Activated naive CD8-positive, alpha-beta T cell treated with anti-CD3 and anti-CD28 coated beads, Interleukin-2, amount 50 U/mL, for 24 hours (primary cell): ENCODE data around the gene FAM98C.
"Not testable (repeated sequence)": the region's sequence is repeated elsewhere in the genome, so short reads cannot be mapped to it uniquely, and the experiment has no call there.

Experiments
- ATAC-seq: fragments of 150-1000 bp; cut with Tn5 transposase; one replicate; pipeline ENCODE4 v1.10.0; 2021
- DNase-seq: peaks from one replicate; pipeline ENCODE4 v3.0.0; 2021
- H3K27ac Mint-ChIP-seq: one replicate; pipeline ENCODE4 v1.8.0; 2021; ENCODE audit warnings: mild to moderate bottlenecking, mixed read lengths
- H3K27me3 Mint-ChIP-seq: one replicate; pipeline ENCODE4 v1.8.0; 2021; ENCODE audit warnings: mixed read lengths
- H3K36me3 Mint-ChIP-seq: one replicate; pipeline ENCODE4 v1.8.0; 2021; ENCODE audit warnings: low read depth, mixed read lengths
- H3K4me1 Mint-ChIP-seq: one replicate; pipeline ENCODE4 v1.8.0; 2021; ENCODE audit warnings: mixed read lengths
- H3K4me3 Mint-ChIP-seq: one replicate; pipeline ENCODE4 v1.8.0; 2021; ENCODE audit warnings: mild to moderate bottlenecking, moderate library complexity, mixed read lengths
- H3K9me3 Mint-ChIP-seq: one replicate; pipeline ENCODE4 v1.8.0; 2021; ENCODE audit warnings: mixed read lengths

The FAM98C gene

DNA sequence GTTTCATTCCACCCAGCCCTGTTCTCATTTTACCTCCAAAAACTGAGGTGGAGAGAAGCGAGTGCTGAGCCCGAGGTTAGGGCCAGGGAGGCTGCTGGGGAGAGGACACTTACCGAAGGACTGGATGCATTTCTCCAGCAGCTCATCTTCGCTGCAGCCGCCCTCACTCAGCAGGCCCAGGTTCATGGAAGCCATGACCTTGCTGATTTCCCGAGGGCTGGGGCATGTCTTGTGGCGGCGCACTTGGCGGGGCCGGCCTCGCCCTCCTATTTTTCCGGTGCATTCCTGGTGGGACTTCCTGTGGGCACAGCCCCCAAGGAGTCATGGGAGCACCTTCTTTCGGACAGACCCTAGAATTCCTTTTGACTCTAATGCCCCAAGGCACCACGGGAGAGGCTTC lies 19.0 kb downstream of the FAM98C start:
- Mint-ChIP-seq H3K4me3 (no peak overlapping the region), H3K4me1 (peaks cover 25% of the 10 kb centered on the region), H3K27ac (no peak overlapping the region), H3K27me3 (peaks cover 4% of the 10 kb centered on the region), H3K9me3 (no peaks in the 10 kb centered on the region), H3K36me3 (no peaks in the 10 kb centered on the region)
- ATAC-seq: no peak
- no peak for DNase-seq

DNA sequence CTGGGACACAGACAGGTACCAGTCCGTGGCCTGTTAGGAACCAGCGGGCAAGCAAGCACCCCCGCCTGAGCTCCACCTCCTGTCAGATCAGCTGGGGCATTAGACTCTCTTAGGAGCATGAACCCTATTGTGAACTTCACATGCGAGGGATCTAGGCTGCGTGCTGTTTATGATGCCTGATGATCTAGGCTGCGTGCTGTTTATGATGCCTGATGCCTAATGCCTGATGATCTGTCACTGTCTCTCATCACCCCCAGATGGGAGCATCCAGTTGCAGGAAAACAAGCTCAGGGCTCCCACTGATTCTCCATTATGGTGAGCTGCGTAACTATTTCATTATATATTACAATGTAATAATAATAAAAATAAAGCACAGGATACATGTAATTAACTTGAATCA lies 19.5 kb downstream of the FAM98C start:
- Mint-ChIP-seq H3K4me3 (no peak overlapping the region), H3K27ac (no peak overlapping the region), H3K27me3 (peaks cover 4% of the 10 kb centered on the region), H3K36me3 (no peaks in the 10 kb centered on the region), H3K9me3 (no peaks in the 10 kb centered on the region), H3K4me1 (peaks cover 25% of the 10 kb centered on the region)
- DNase-seq (no peak), ATAC-seq (no peak)

DNA sequence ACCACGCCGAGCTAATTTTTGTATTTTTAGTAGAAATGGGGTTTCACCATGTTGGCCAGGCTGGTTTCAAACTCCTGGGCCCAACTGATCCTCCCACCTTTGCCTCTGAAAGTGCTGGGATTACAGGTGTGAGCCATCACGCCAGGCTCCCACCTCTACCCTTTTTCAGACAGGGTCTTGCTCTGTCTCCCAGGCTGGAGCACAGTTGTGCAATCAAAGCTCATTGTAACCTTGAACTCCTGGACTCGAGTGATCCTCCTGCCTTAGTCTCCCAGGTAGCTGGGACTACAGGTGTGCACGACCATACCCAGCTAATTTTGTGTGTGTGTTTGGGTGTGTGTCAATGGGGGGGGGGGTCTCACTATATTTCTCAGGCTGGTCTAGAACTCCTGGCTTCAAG lies 21.4 kb downstream of the FAM98C start:
- Mint-ChIP-seq H3K27ac (no peak overlapping the region), H3K4me3 (no peak overlapping the region), H3K4me1 (peaks cover 30% of the 10 kb centered on the region), H3K27me3 (peaks cover 7% of the 10 kb centered on the region), H3K9me3 (no peaks in the 10 kb centered on the region), H3K36me3 (no peaks in the 10 kb centered on the region)
- no peak for ATAC-seq
- DNase-seq: no peak

DNA sequence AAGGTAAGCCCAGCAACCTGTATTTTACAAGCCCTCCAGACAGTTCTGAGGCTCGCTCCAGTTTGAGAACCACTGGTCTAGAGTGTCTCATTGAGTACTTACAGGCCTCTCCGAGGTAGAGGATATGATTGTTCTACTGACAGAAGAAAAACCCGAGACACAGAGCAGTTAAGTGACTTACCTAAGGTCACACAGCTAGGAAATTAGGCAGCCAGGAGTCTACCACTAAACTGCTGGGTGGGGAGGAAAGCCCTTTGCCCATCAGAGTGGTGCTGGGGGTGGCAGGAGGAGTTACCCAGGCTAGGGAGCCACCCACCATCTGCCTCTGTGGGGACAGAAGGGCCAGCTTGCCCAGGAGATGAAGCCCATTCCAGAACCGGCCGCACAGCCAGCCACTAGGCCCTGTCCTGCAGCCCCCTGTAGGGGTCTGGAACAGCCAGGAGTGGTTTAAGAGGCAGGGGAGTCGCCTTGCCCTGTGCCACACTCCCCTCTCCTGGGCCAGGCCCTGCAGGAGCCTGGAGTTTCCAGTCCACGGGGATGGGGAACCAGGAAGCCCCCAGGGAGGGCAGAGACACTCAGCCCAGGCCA lies 22.4 kb downstream of the FAM98C start:
- DNase-seq (no peak), ATAC-seq (no peak)
- Mint-ChIP-seq H3K27ac (no peak overlapping the region), H3K9me3 (no peaks in the 10 kb centered on the region), H3K4me1 (peaks cover 36% of the 10 kb centered on the region), H3K36me3 (no peaks in the 10 kb centered on the region), H3K4me3 (peak overlapping the region; percentile 35), H3K27me3 (peaks cover 7% of the 10 kb centered on the region)

DNA sequence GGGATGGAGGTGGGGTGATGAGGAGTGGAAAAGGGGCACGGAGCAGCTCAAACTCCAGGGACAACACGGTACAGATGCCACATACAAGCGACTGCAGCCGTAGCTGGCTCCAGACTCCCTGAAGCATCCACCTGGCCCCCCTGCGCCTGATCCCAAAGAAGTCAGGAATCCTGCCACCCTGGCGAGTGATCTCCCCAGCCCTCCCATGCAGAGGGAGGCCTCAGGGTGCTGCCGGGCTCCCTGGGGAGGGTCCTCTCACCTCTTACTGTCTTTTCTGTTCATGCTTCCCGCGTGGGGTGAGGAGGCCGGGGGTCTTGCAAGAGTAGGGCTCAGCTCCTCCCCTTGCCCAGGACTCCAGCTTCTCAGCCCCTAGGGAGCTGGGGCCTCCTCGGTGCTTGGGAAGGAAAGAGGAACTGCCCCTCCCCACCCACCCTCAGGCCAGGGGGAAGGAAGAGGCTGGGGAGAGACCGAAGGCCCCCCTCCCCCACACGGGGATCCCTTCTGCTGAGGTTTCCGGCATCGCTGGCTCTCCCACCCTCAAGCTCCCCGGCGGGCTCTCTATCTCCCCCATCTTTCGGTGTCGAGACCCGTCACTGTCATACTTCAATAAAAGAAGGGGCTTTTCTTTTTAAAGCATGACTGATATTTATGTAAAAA lies 23.0 kb downstream of the FAM98C start, which contains the start of gene RASGRP4:
Gene RASGRP4 (minus strand): TSS at position 410 of the 657 bp plus-strand sequence. CDS start 128 bp downstream, at position 282.
- peaks cover 7% of the 10 kb centered on the region for H3K27me3 Mint-ChIP-seq
- no peaks in the 10 kb centered on the region for H3K36me3 Mint-ChIP-seq
- ATAC-seq (peak; percentile 30), DNase-seq (peak; percentile 63)
- peak within 1 kb of the TSS; percentile 57 for H3K4me3 Mint-ChIP-seq
- no peaks in the 10 kb centered on the region for H3K9me3 Mint-ChIP-seq
- peak within 1 kb of the TSS; percentile 39 for H3K27ac Mint-ChIP-seq
- peaks cover 39% of the 10 kb centered on the region for H3K4me1 Mint-ChIP-seq

DNA sequence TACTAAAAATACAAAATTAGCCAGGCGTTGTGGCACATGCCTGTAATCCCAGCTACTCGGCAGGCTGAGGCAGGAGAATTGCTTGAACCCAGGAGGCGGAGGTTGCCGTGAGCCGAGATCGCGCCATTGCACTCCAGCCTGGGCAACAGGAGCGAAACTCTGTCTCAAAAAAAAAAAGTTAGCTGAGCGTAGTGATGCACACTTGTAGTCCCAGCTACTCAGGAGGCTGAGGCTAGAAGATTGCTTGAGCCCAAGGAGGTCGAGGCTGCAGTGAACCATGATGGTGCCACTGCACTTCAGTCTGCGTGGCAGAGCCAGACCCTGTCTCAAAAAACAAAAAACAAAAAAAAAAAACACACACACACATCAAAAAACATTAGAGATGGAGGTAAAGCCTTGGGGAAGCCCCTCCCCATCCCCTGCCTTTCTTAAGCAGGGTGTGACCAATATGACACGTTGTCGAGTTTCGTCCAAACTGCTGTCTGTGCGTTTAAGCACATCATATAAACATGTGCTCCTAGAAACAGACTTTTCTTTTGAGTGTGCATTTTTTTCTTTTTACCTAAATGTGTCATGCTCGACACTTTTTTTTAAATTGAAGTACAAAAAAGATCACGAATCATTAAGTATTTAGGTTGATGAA lies 24.3 kb downstream of the FAM98C start:
- Mint-ChIP-seq H3K27ac (peak overlapping the region; percentile 91), H3K4me1 (peaks cover 39% of the 10 kb centered on the region), H3K4me3 (peak overlapping the region; percentile 5)
- peak; percentile 22 for DNase-seq
- H3K36me3 Mint-ChIP-seq, H3K9me3 Mint-ChIP-seq, H3K27me3 Mint-ChIP-seq: not testable (repeated sequence)
- ATAC-seq: peak; percentile 58

DNA sequence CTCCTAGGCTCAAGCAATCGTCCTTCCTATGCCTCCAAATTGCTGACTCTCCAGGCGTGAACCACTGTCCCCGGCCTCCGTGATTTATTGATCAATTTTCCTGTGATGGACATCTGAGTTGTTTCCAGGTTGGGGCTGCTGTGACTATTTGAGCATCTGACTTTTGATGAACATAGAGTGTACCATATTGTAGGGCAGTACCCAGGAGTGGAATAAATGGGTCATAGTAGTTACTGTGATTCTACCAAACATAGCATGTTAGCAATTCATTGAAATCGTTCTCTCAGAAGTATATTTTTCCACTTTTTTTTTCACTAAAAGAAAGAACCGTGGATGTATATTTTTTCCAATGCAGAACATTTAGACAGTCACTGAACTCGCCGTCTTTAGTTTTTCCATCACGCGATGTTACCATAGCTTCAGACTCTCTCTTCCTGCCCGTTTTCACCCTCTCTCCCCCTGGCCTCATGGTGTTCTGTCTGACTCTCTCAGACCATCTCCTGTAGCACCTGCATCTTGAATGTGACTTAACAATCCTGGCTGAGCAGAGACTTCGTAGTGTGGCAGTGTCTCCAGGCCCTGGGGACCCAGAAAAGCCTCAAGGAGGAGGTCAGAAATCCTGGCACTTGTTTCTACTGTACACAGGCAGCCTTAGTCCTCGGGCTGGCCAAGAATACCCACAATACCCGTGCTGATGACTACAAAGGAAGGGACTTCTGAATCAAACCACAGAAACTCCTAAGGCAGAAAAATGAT lies 26.3 kb downstream of the FAM98C start:
- Mint-ChIP-seq H3K4me1 (peaks cover 42% of the 10 kb centered on the region), H3K27me3 (peaks cover 12% of the 10 kb centered on the region), H3K36me3 (no peaks in the 10 kb centered on the region), H3K27ac (peak overlapping the region; percentile 93), H3K9me3 (no peaks in the 10 kb centered on the region), H3K4me3 (peak overlapping the region; percentile 38)
- ATAC-seq: peak; percentile 76
- DNase-seq: peak; percentile 27

DNA sequence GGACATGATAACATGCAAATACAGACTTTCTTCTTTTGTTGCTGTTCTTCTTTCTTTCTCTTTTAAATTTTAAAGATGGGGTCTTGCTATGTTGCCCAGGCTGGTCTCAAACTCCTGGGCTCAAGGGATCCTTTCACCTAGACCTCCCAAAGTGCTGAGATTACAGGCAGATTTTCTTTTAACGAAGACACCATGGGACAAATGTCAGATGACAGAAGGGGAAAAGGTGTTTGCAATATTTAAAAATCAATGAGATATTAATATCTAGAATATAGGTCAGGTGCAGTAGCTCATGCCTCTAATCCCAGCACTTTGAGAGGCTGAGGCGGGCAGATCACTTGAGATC lies 26.9 kb downstream of the FAM98C start:
- peak overlapping the region; percentile 93 for H3K27ac Mint-ChIP-seq
- H3K36me3 Mint-ChIP-seq: no peaks in the 10 kb centered on the region

DNA sequence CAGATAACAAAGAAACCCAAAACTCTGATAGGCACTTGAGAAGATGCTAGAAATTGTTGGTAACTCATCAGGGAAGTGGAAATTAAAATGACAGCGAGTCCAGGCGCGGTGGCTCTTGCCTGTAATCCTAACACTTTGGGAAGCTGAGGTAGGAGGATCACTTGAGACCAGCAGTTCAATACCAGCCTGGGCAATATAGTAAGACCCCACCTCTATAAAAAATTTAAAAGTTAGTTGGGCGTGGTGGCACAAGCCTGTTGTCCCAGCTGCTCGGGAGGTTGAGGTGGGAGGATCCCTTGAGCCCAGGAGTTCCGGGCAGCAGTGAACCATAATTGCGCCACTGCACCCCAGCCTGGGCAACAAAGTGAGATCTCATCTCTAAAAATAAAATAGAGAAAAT lies 28.0 kb downstream of the FAM98C start:
- Mint-ChIP-seq H3K4me1 (peaks cover 42% of the 10 kb centered on the region), H3K27me3 (peaks cover 22% of the 10 kb centered on the region), H3K9me3 (no peaks in the 10 kb centered on the region), H3K4me3 (no peak overlapping the region), H3K27ac (no peak overlapping the region), H3K36me3 (no peaks in the 10 kb centered on the region)
- ATAC-seq (no peak), DNase-seq (no peak)

More for the DNA sequence above, 26.9 kb downstream of the FAM98C start:
- H3K4me1 Mint-ChIP-seq: peaks cover 44% of the 10 kb centered on the region
- H3K9me3 Mint-ChIP-seq: no peaks in the 10 kb centered on the region
- DNase-seq (no peak), ATAC-seq (no peak)
- H3K27me3 Mint-ChIP-seq: peaks cover 15% of the 10 kb centered on the region
- peak overlapping the region; percentile 38 for H3K4me3 Mint-ChIP-seq

DNA sequence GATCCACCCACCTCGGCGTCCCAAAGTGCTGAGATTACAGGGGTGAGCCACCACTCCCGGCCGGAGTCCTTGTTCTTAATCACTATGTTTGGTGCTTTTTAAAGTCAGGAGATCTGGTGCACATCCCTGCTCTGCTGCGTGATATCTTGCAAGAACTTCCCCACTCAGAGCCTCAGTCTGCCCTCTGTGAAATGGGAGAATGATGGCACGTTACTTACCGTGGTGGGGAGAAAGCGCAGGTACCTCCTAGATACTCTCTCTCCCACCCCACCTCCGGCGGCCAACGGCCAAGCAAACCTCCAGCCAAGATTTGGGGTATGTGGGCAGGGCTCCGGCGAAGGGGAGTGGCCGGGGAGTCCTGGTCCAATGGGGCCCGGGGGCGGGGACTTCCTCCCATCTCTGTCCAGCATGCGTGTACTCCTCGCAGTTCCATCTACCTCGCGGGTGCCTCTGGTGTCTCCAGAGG lies 30.4 kb downstream of the FAM98C start, which contains the start of gene RYR1:
Gene RYR1 (plus strand): TSS at position 424 of the 466 bp plus-strand sequence. CDS start 139 bp downstream, outside the sequence.
- peaks cover 24% of the 10 kb centered on the region for H3K4me1 Mint-ChIP-seq
- no peaks in the 10 kb centered on the region for H3K36me3 Mint-ChIP-seq
- DNase-seq: peak; percentile 67
- H3K27me3 Mint-ChIP-seq: peaks cover 21% of the 10 kb centered on the region
- no peaks in the 10 kb centered on the region for H3K9me3 Mint-ChIP-seq
- peak; percentile 33 for ATAC-seq
- H3K4me3 Mint-ChIP-seq: peak within 1 kb of the TSS; percentile 59
- no peak within 1 kb of the TSS for H3K27ac Mint-ChIP-seq

DNA sequence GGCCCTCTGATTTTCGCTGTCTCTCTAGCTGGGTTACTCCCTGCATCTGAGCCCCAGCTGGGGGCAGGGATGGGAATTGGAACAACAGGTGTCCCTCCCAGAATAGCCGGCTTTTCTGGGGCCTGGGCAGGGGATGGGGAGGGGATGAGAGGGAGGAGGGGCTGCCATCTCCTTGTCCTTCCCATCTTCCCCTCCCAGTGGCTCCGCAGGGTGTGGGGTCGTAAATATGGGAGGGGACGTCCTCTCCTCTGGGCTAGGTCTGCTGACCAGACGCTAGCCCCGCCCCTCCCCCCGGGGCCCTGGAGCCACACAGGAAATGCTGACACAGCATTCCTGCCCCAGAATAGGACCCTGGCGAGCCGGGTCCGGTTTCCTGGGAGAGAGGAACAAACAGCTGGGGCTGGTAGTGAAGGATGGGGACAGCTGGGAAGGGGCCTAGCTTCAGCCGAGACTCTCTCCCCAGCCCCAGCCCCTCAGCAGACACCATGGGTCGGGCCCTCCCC lies 31.7 kb downstream of the FAM98C start:
- H3K27ac Mint-ChIP-seq: no peak overlapping the region
- DNase-seq (no peak), ATAC-seq (no peak)
- H3K4me3 Mint-ChIP-seq: no peak overlapping the region
- peaks cover 21% of the 10 kb centered on the region for H3K27me3 Mint-ChIP-seq
- peaks cover 11% of the 10 kb centered on the region for H3K4me1 Mint-ChIP-seq
- H3K36me3 Mint-ChIP-seq: no peaks in the 10 kb centered on the region
- H3K9me3 Mint-ChIP-seq: no peaks in the 10 kb centered on the region

DNA sequence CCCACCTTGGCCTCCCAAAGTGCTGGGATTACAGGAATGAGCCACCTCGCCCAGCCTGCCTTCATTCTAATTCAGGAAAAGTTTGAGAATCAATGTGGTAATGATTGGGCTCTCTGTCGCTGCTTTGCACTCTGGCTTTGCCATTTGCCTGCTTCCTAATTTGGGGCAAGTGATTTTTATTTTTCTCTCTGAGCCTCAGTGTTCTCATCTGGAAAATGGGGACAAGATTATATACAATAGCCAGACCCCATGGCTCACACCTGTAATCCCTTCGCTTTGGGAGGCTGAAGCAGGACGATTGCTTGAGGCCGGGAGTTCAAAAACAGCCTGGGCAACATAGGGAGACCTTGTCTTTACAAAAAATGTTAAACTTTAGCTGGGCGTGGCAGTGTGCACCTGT lies 34.4 kb downstream of the FAM98C start:
- Mint-ChIP-seq H3K4me1 (peaks cover 5% of the 10 kb centered on the region), H3K27ac (no peak overlapping the region), H3K9me3 (no peaks in the 10 kb centered on the region), H3K27me3 (peaks cover 27% of the 10 kb centered on the region), H3K4me3 (no peak overlapping the region), H3K36me3 (no peaks in the 10 kb centered on the region)
- DNase-seq (no peak), ATAC-seq (no peak)

DNA sequence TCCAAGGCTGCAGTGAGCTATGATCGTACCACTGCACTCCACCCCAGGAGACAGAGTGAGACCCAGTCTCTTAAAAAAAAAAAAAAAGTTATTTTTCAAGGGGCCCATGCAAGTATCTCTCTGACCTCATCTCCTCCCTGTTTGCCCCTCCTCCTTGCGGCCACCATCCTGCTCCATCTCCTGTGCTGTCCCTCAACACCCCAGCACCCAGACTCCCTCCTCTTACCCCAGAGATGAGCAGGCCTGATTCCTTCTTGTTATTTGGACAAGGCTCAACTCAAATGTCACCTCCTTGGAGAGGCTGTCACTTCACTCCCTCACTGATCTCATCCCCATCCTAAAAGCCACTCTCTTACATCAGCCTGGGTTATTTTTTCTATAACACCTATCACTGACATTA lies 35.0 kb downstream of the FAM98C start:
- DNase-seq (no peak), ATAC-seq (no peak)
- Mint-ChIP-seq H3K27ac (no peak overlapping the region), H3K36me3 (no peaks in the 10 kb centered on the region), H3K27me3 (peaks cover 27% of the 10 kb centered on the region), H3K4me3 (no peak overlapping the region), H3K9me3 (no peaks in the 10 kb centered on the region), H3K4me1 (peaks cover 5% of the 10 kb centered on the region)

DNA sequence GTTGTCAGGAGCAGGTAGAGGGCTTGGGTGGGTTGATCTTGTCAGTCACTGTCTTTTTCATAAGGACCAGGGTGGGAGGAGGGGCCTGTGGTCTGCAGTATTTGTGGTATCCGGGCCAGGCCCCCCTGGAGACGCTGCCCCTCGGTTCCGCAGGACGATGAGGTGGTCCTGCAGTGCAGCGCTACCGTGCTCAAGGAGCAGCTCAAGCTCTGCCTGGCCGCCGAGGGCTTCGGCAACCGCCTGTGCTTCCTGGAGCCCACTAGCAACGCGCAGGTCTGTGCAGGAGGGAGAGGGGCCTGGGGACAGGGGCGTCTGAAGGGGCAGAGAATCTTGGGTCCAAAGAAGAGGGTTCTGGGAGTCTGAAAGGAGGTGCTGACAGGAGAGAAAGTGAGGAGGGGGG lies 37.7 kb downstream of the FAM98C start:
- H3K4me1 Mint-ChIP-seq: no peaks in the 10 kb centered on the region
- H3K36me3 Mint-ChIP-seq: no peaks in the 10 kb centered on the region
- H3K9me3 Mint-ChIP-seq: no peaks in the 10 kb centered on the region

More for the DNA sequence above, 37.7 kb downstream of the FAM98C start:
- peaks cover 13% of the 10 kb centered on the region for H3K27me3 Mint-ChIP-seq
- ATAC-seq: no peak
- DNase-seq: no peak
- no peak overlapping the region for H3K4me3 Mint-ChIP-seq
- H3K27ac Mint-ChIP-seq: no peak overlapping the region
